Liver (tissue), 9 donors: ENCODE results near the gene TRIM4. TPM values are rescaled to one million over a fixed set of nuclear protein-coding genes. Genes with fewer than 3 reads are reported as not detected.

Experiments
- DNase-seq: peaks from one replicate; pipeline ENCODE4 v3.0.0-alpha.2; 2017; ENCODE audit warnings: low spot score
- H3K27ac ChIP-seq, 2 donors: one replicate each; pipeline ENCODE4 v1.7.0; 2013; ENCODE audit warnings: inconsistent platforms in 2 of 2, low read length in 2 of 2, control low read depth in 1 of 2, low read depth in 1 of 2, mild to moderate bottlenecking in 1 of 2
- H3K27me3 ChIP-seq, 4 donors: one replicate each; pipeline versions ENCODE4 v1.6.1 to v1.7.0; 2013; ENCODE audit warnings: low read length in 3 of 4, inconsistent platforms in 1 of 4, mild to moderate bottlenecking in 1 of 4, moderate library complexity in 1 of 4; ENCODE audit not compliant: control insufficient read depth in 4 of 4, insufficient read depth in 4 of 4
- H3K36me3 ChIP-seq, 4 donors: one replicate each; pipeline versions ENCODE4 v1.6.1 to v1.7.0; 2013; ENCODE audit warnings: low read length in 3 of 4, mild to moderate bottlenecking in 3 of 4, low read depth in 1 of 4, moderate library complexity in 1 of 4; ENCODE audit not compliant: control insufficient read depth in 4 of 4, insufficient read depth in 3 of 4
- H3K4me1 ChIP-seq, 4 donors: one replicate each; pipeline versions ENCODE4 v1.6.1 to v1.7.0; 2013; ENCODE audit warnings: low read length in 3 of 4, mild to moderate bottlenecking in 3 of 4, moderate library complexity in 1 of 4; ENCODE audit not compliant: control insufficient read depth in 4 of 4, insufficient read depth in 4 of 4
- H3K4me3 ChIP-seq, 3 donors: one replicate each; pipeline versions ENCODE4 v1.6.1 to v1.7.0; 2013; ENCODE audit warnings: low read length in 3 of 3, control low read depth in 1 of 3, low read depth in 1 of 3, mild to moderate bottlenecking in 1 of 3
- H3K9ac ChIP-seq, 2 donors: one replicate each; pipeline ENCODE4 v1.7.0; 2013; ENCODE audit warnings: low read length in 2 of 2, mild to moderate bottlenecking in 2 of 2, moderate library complexity in 2 of 2, control low read depth in 1 of 2, low read depth in 1 of 2
- H3K9me3 ChIP-seq, 4 donors: one replicate each; pipeline versions ENCODE4 v1.6.1 to v1.7.0; 2013; ENCODE audit warnings: low read length in 3 of 4; ENCODE audit not compliant: control insufficient read depth in 4 of 4
- ATF3 ChIP-seq: IDR thresholded peaks from 2 replicates; pipeline ENCODE4 v1.6.1; 2016; ENCODE audit warnings: antibody characterized with exemption
- EGR1 ChIP-seq, 2 donors: IDR thresholded peaks; 2 replicates each; pipeline ENCODE4 v1.6.1; 2016 to 2018; ENCODE audit warnings: antibody characterized with exemption in 2 of 2, low read depth in 2 of 2
- FOXA1 ChIP-seq: IDR thresholded peaks from 2 replicates; pipeline ENCODE4 v1.6.1; 2016; ENCODE audit warnings: antibody characterized with exemption
- GABPA ChIP-seq, 2 donors: IDR thresholded peaks in 1 of 2; conservative IDR thresholded peaks in 1 of 2; 2 replicates each; pipeline ENCODE4 v1.6.1; 2016; ENCODE audit warnings: antibody characterized with exemption in 2 of 2, mild to moderate bottlenecking in 1 of 2, moderate library complexity in 1 of 2
- HNF4A ChIP-seq, 2 donors: conservative IDR thresholded peaks; 2 replicates each; pipeline ENCODE4 v1.6.1; 2016; ENCODE audit warnings: antibody characterized with exemption in 2 of 2, mild to moderate bottlenecking in 2 of 2
- HNF4G ChIP-seq: IDR thresholded peaks from 2 replicates; pipeline ENCODE4 v1.6.1; 2016; ENCODE audit warnings: antibody characterized with exemption
- MAX ChIP-seq: IDR thresholded peaks from 2 replicates; pipeline ENCODE4 v1.6.1; 2016; ENCODE audit warnings: antibody characterized with exemption
- NR2F2 ChIP-seq: IDR thresholded peaks from 2 replicates; pipeline ENCODE4 v1.6.1; 2016; ENCODE audit warnings: antibody characterized with exemption
- RAD21 ChIP-seq, 2 donors: IDR thresholded peaks; 2 replicates each; pipeline ENCODE4 v1.6.1; 2016; ENCODE audit warnings: antibody characterized with exemption in 2 of 2, mild to moderate bottlenecking in 2 of 2
- SP1 ChIP-seq: IDR thresholded peaks from 2 replicates; pipeline ENCODE4 v1.6.1; 2018; ENCODE audit warnings: antibody characterized with exemption, mild to moderate bottlenecking
- TAF1 ChIP-seq: conservative IDR thresholded peaks from 2 replicates; pipeline ENCODE4 v1.6.1; 2016; ENCODE audit warnings: antibody characterized with exemption, mild to moderate bottlenecking
- YY1 ChIP-seq: IDR thresholded peaks from 2 replicates; pipeline ENCODE4 v1.6.1; 2016; ENCODE audit warnings: antibody characterized with exemption, mild to moderate bottlenecking
- WGBS: extraction: QIAGEN DNeasy Blood & Tissue Kit; methylation state at CpG from one replicate; pipeline ENCODE4 v1.1.7; 2013; 5-methylcytosine and 5-hydroxymethylcytosine counted together
- polyA plus RNA-seq, 2 donors: library from polyadenylated mRNA; stranded (reverse) in 1 of 2; unstranded in 1 of 2; fragments of 200-250 nt in 1 of 2; fragments of >200 nt in 1 of 2; fragmentation: Nextera tagmentation in 1 of 2; extraction: Ambion mirVana in 1 of 2; gene quantifications; one replicate each; pipeline versions ENCODE4 v1.2.1 to v1.2.3, GENCODE V29; 2013 to 2015
- total RNA-seq, 2 donors: library from RNA; depleted of rRNA; stranded (reverse); fragments of >200 nt; gene quantifications; one replicate each; pipeline ENCODE4 v1.2.3, GENCODE V29; 2014
- TF ChIP-seq, protein P1 (sequence below): IDR thresholded peaks from 2 replicates; pipeline ENCODE4 v1.6.1; 2016; ENCODE audit warnings: antibody characterized with exemption, mild to moderate bottlenecking
- TF ChIP-seq, protein P2 (sequence below): fragments of 150-350 bp; IDR thresholded peaks from 2 replicates; pipeline ENCODE4 v1.5.1; 2017; ENCODE audit warnings: improper control_type of control experiment, low read depth, low read length; ENCODE audit not compliant: missing input control
- TF ChIP-seq, protein P3 (sequence below): IDR thresholded peaks from 2 replicates; pipeline ENCODE4 v1.6.1; 2016; ENCODE audit warnings: antibody characterized with exemption
- donor health status: healthy.
- donor health status: healthy.
- donor health status: healthy.
- donor health status: healthy.
- donor health status: healthy.

The TRIM4 gene
- total and polyA plus RNA-seq, 4 donors = 11.9 to 23.0 (median 14.6) TPM

GRCh38 chr7:99898836-99899235 lies 20.5 kb downstream of the TRIM4 start (continued):
- no peak for TF ChIP-seq EGR1 (IDR thresholded peaks at IDR 0.05; ENCODE audit: low read depth in 2 of 2)

DNA sequence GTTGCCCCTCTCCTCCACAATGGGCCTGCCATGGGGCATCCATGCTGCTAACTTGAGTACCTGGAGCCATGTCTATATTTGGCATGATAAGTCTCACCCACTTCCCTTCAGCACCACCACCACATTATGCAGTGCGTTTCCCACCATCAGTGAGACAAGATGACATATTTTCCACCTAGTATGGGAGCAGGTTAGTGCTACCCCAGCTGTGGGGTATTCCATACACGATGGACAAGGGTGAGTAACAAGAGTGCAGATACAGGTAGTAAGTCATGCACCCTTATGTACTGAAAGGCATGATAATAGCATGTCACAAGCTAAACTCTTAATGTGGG lies 21.3 kb downstream of the TRIM4 start:
- Histone ChIP-seq H3K36me3 (peaks cover 5 to 40% (median 22%) of the 10 kb centered on the region in 4 donors), H3K9me3 (no peaks in the 10 kb centered on the region), H3K27ac (no peak overlapping the region), H3K9ac (no peak overlapping the region), H3K27me3 (no peaks in the 10 kb centered on the region), H3K4me3 (no peak overlapping the region), H3K4me1 (no peaks in the 10 kb centered on the region)
- no peak for DNase-seq
- WGBS = 91% methylated on average over 2 of the region's 2 CpGs
- TF ChIP-seq TAF1 (no peak), GABPA (IDR thresholded peaks at IDR 0.05 in 1 of 2, conservative IDR thresholded peaks at IDR 0.05 in 1 of 2) (no peak), HNF4A (conservative IDR thresholded peaks at IDR 0.05) (no peak), HNF4G (no peak), SP1 (no peak), MAX (no peak), YY1 (no peak), NR2F2 (no peak), EGR1 (IDR thresholded peaks at IDR 0.05; ENCODE audit: low read depth in 2 of 2) (no peak)
- TF ChIP-seq, protein P1, sequence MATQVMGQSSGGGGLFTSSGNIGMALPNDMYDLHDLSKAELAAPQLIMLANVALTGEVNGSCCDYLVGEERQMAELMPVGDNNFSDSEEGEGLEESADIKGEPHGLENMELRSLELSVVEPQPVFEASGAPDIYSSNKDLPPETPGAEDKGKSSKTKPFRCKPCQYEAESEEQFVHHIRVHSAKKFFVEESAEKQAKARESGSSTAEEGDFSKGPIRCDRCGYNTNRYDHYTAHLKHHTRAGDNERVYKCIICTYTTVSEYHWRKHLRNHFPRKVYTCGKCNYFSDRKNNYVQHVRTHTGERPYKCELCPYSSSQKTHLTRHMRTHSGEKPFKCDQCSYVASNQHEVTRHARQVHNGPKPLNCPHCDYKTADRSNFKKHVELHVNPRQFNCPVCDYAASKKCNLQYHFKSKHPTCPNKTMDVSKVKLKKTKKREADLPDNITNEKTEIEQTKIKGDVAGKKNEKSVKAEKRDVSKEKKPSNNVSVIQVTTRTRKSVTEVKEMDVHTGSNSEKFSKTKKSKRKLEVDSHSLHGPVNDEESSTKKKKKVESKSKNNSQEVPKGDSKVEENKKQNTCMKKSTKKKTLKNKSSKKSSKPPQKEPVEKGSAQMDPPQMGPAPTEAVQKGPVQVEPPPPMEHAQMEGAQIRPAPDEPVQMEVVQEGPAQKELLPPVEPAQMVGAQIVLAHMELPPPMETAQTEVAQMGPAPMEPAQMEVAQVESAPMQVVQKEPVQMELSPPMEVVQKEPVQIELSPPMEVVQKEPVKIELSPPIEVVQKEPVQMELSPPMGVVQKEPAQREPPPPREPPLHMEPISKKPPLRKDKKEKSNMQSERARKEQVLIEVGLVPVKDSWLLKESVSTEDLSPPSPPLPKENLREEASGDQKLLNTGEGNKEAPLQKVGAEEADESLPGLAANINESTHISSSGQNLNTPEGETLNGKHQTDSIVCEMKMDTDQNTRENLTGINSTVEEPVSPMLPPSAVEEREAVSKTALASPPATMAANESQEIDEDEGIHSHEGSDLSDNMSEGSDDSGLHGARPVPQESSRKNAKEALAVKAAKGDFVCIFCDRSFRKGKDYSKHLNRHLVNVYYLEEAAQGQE = no peak
- TF ChIP-seq, protein P2, sequence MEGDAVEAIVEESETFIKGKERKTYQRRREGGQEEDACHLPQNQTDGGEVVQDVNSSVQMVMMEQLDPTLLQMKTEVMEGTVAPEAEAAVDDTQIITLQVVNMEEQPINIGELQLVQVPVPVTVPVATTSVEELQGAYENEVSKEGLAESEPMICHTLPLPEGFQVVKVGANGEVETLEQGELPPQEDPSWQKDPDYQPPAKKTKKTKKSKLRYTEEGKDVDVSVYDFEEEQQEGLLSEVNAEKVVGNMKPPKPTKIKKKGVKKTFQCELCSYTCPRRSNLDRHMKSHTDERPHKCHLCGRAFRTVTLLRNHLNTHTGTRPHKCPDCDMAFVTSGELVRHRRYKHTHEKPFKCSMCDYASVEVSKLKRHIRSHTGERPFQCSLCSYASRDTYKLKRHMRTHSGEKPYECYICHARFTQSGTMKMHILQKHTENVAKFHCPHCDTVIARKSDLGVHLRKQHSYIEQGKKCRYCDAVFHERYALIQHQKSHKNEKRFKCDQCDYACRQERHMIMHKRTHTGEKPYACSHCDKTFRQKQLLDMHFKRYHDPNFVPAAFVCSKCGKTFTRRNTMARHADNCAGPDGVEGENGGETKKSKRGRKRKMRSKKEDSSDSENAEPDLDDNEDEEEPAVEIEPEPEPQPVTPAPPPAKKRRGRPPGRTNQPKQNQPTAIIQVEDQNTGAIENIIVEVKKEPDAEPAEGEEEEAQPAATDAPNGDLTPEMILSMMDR = no peak

GRCh38 chr7:99897322-99898022 lies 21.9 kb downstream of the TRIM4 start:
- TF ChIP-seq RAD21 (IDR thresholded peaks at IDR 0.05) (no peak), ATF3 (no peak), SP1 (no peak), GABPA (IDR thresholded peaks at IDR 0.05 in 1 of 2, conservative IDR thresholded peaks at IDR 0.05 in 1 of 2) (no peak), FOXA1 (no peak), EGR1 (IDR thresholded peaks at IDR 0.05; ENCODE audit: low read depth in 2 of 2) (no peak), NR2F2 (no peak), HNF4G (no peak)
- TF ChIP-seq, protein P3, sequence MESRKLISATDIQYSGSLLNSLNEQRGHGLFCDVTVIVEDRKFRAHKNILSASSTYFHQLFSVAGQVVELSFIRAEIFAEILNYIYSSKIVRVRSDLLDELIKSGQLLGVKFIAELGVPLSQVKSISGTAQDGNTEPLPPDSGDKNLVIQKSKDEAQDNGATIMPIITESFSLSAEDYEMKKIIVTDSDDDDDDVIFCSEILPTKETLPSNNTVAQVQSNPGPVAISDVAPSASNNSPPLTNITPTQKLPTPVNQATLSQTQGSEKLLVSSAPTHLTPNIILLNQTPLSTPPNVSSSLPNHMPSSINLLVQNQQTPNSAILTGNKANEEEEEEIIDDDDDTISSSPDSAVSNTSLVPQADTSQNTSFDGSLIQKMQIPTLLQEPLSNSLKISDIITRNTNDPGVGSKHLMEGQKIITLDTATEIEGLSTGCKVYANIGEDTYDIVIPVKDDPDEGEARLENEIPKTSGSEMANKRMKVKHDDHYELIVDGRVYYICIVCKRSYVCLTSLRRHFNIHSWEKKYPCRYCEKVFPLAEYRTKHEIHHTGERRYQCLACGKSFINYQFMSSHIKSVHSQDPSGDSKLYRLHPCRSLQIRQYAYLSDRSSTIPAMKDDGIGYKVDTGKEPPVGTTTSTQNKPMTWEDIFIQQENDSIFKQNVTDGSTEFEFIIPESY = no peak
- no peaks in the 10 kb centered on the region for H3K4me1 ChIP-seq
- no peak overlapping the region for H3K4me3 ChIP-seq
- peaks cover 5 to 36% (median 18%) of the 10 kb centered on the region in 4 donors for H3K36me3 ChIP-seq
- 92% methylated on average over 6 of the region's 6 CpGs for WGBS
- H3K27me3 ChIP-seq = no peaks in the 10 kb centered on the region
- H3K9ac ChIP-seq = no peak overlapping the region
- no peak overlapping the region for H3K27ac ChIP-seq
- H3K9me3 ChIP-seq = no peaks in the 10 kb centered on the region
- no peak for DNase-seq
